WTC11 (cell line): ENCODE results near the gene CEMIP.

Experiments used
- ATF2 ChIP-seq: sonication (generic); formaldehyde crosslinking; IDR thresholded peaks from 2 replicates; pipeline ENCODE4 v1.8.1; 2022; ENCODE audit warnings: low read depth, missing genetic modification reagents, borderline replicate concordance
- CTCF ChIP-seq: fragments of 200-600 bp; IDR thresholded peaks from 2 replicates; pipeline ENCODE4 v1.8.0; 2022; ENCODE audit warnings: antibody characterized with exemption
- NFYB ChIP-seq: sonication (generic); formaldehyde crosslinking; conservative IDR thresholded peaks from 2 replicates; pipeline ENCODE4 v1.8.0; 2022; ENCODE audit warnings: low read depth, missing genetic modification reagents
- TCF7 ChIP-seq: sonication (generic); formaldehyde crosslinking; IDR thresholded peaks from 2 replicates; pipeline ENCODE4 v1.8.0; 2022; ENCODE audit warnings: mild to moderate bottlenecking, low read depth, missing genetic modification reagents, moderate library complexity
- ZNF396 ChIP-seq: fragments of 250-450 bp; sonication (Bioruptor Pico); IDR thresholded peaks from 2 replicates; pipeline ENCODE4 v1.8.0; 2021; ENCODE audit warnings: mild to moderate bottlenecking, moderate library complexity, borderline replicate concordance

- TF ChIP-seq CTCF (no peak), TCF7 (CRISPR knock-in tag) (no peak), ZNF396 (CRISPR knock-in tag) (no peak), NFYB (CRISPR knock-in tag) (no peak), ATF2 (CRISPR knock-in tag) (no peak)
Observed at GRCh38 chr15:80803580-80804525, 24.7 kb downstream of the CEMIP start.
